ENCODE results near the gene BAMBI. TPM values are rescaled to one million over a fixed set of nuclear protein-coding genes. Genes with fewer than 3 reads are reported as not detected.

BAMBI gene
- total RNA-seq, 1 experiment from 2014 or later = 4.0 TPM

DNA sequence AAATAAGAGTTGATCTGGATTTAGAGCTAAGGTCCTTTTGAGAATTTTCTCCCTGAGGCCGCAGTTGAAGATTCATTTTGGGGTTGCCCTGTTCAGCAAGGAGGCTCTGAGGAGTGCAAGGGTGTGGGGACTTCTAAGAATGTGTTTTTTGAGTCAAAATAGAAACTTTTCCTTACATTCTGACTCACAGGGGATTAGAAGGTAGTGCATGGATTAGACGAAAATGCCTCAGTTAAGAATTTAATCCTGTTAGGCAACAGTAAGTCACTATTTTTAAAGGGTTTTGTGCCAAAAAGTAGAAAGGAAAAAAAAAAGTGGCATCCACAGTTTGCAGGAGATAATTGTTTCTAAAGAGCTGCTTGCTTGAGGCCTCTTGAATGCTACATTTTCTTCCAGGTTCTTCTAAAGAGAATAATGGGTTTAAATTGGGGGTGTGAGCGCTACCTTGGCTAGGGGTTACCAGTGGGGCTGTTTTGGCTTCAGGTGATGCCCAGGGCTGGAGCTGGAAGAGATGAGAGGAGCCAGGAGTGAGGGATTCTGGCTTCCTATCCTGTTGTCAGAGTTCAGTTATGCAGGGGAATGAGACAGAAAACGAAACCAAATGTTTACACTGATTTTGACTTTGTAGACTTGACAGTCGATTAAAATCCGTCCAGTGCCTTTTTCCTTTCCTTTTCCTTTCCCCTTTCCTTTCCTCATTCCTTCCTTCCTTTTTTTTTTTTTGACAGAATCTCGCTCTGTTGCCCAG lies 52.9 kb downstream of the BAMBI start:
- no peak for DNase-seq (ENCODE audit: extremely low read depth, low read depth)

DNA sequence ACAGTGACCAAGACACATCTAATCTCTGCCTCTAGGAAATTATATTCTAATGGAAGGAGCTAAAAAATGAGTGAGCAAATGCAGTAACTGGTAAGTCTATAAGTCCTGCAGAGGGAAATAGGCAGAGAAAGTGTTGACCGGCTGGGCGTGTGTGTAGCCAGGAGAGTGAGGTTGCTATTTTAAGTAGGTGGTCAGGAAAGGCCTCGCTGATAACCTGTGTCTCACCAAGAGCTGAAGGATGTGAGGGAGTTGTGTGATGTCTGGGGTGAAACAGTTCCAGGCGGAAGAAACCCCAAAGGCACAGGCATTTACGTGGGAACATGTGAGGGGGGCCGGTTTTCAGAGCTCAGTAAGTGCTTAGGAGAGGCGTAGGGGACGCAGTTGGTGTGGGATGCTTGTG lies 54.8 kb downstream of the BAMBI start:
- no peak for DNase-seq (ENCODE audit: extremely low read depth, low read depth)

Small RNA genes within 50 kb of the gene (small RNA-seq; reads per million reads assigned to genes)
- 0 reads per million in 2 experiments for gene RNU4ATAC6P
- gene RNU6-1067P = 0 reads per million in 2 experiments

Other genes with a start within 250 kb of the BAMBI start
- 112 and 115 TPM in 2 replicates for gene WAC, start 144.4 kb upstream of the BAMBI start, total RNA-seq (2014; rRNA removed; shearing (Covaris generic))